HepG2 (cell line): ENCODE measurements around the gene TPST1. TPM values are rescaled to one million over a fixed set of nuclear protein-coding genes. Genes with fewer than 3 reads are reported as not detected.

Experiments
- DRAP1 ChIP-seq: IDR thresholded peaks from 2 replicates; pipeline ENCODE4 v1.6.1; 2016; ENCODE audit warnings: missing genetic modification reagents, missing compliant biosample characterization
- MTERF4 ChIP-seq: sonication (generic); formaldehyde crosslinking; IDR thresholded peaks from 2 replicates; pipeline ENCODE4 v1.8.0; 2023; ENCODE audit warnings: mild to moderate bottlenecking, missing genetic modification reagents
- NFKB2 ChIP-seq: sonication (generic); formaldehyde crosslinking; IDR thresholded peaks from 2 replicates; pipeline ENCODE4 v1.4.0; 2020; ENCODE audit warnings: missing genetic modification reagents, borderline replicate concordance
- NR1H2 ChIP-seq: sonication (generic); formaldehyde crosslinking; IDR thresholded peaks from 2 replicates; pipeline ENCODE4 v1.8.1; 2022; ENCODE audit warnings: low read depth, missing genetic modification reagents, borderline replicate concordance
- PHF8 ChIP-seq: sonication (generic); formaldehyde crosslinking; IDR thresholded peaks from 2 replicates; pipeline ENCODE4 v1.5.0; 2020; ENCODE audit warnings: missing genetic modification reagents
- PRDM15 ChIP-seq: sonication (generic); formaldehyde crosslinking; IDR thresholded peaks from 2 replicates; pipeline ENCODE4 v1.4.0; 2020; ENCODE audit warnings: missing genetic modification reagents
- USF2 ChIP-seq, 2 experiments: sonication (generic) in 1 of 2; formaldehyde crosslinking in 1 of 2; IDR thresholded peaks; 2 replicates each; pipeline versions ENCODE4 v1.5.1 to v1.6.1; 2011 to 2020; ENCODE audit warnings: borderline replicate concordance in 1 of 2, low read depth in 1 of 2, low read length in 1 of 2, mild to moderate bottlenecking in 1 of 2, missing genetic modification reagents in 1 of 2, moderate library complexity in 1 of 2
- ZBTB26 ChIP-seq: IDR thresholded peaks from 2 replicates; pipeline ENCODE4 v1.6.1; 2016; ENCODE audit warnings: missing compliant biosample characterization, missing genetic modification reagents, borderline replicate concordance
- ZFP36L2 ChIP-seq: sonication (generic); formaldehyde crosslinking; IDR thresholded peaks from 2 replicates; pipeline ENCODE4 v1.4.0; 2020; ENCODE audit warnings: missing genetic modification reagents
- ZFP37 ChIP-seq: sonication (generic); formaldehyde crosslinking; IDR thresholded peaks from 2 replicates; pipeline ENCODE4 v1.4.0; 2020; ENCODE audit warnings: missing genetic modification reagents, borderline replicate concordance
- ZNF136 ChIP-seq: sonication (generic); formaldehyde crosslinking; IDR thresholded peaks from 2 replicates; pipeline ENCODE4 v1.8.1; 2022; ENCODE audit warnings: low read depth, mild to moderate bottlenecking, moderate library complexity, missing genetic modification reagents
- ZNF430 ChIP-seq: sonication (generic); formaldehyde crosslinking; IDR thresholded peaks from 2 replicates; pipeline ENCODE4 v1.9.0; 2021; ENCODE audit warnings: mild to moderate bottlenecking, missing genetic modification reagents
- ZNF569 ChIP-seq: sonication (generic); formaldehyde crosslinking; IDR thresholded peaks from 2 replicates; pipeline ENCODE4 v1.5.0; 2020; ENCODE audit warnings: mild to moderate bottlenecking, missing genetic modification reagents, moderate library complexity, borderline replicate concordance
- ZNF570 ChIP-seq: sonication (generic); formaldehyde crosslinking; IDR thresholded peaks from 2 replicates; pipeline ENCODE4 v1.4.0; 2020; ENCODE audit warnings: mild to moderate bottlenecking, missing genetic modification reagents, borderline replicate concordance
- ZNF614 ChIP-seq: IDR thresholded peaks from 2 replicates; pipeline ENCODE4 v1.6.1; 2018; ENCODE audit warnings: missing biosample characterization, missing genetic modification reagents, inconsistent platforms, borderline replicate concordance
- ZNF740 ChIP-seq: sonication (generic); formaldehyde crosslinking; IDR thresholded peaks from 2 replicates; pipeline ENCODE4 v1.4.0; 2020; ENCODE audit warnings: missing genetic modification reagents
- ZNF75D ChIP-seq: sonication (generic); formaldehyde crosslinking; IDR thresholded peaks from 2 replicates; pipeline ENCODE4 v1.8.1; 2023; ENCODE audit warnings: missing genetic modification reagents, mild to moderate bottlenecking, borderline replicate concordance
- ZNF883 ChIP-seq: sonication (generic); formaldehyde crosslinking; IDR thresholded peaks from 2 replicates; pipeline ENCODE4 v1.5.1; 2020; ENCODE audit warnings: mild to moderate bottlenecking, missing genetic modification reagents; ENCODE audit errors: not compliant biosample characterization
- ZSCAN9 ChIP-seq: IDR thresholded peaks from 2 replicates; pipeline ENCODE4 v1.6.1; 2016; ENCODE audit warnings: borderline replicate concordance
- polyA plus RNA-seq, 8 experiments: library from polyadenylated mRNA; depleted of rRNA in 3 of 8; stranded (reverse) in 7 of 8; unstranded in 1 of 8; fragments of >200 nt; fragmentation: Illumina TruSeq in 4 of 8; extraction: Trizol in 4 of 8; gene quantifications; 2 replicates each; pipeline versions ENCODE4 v1.2.1 to v1.2.3, GENCODE V29; 2011 to 2016; ENCODE audit warnings: low read depth in 4 of 8, missing spikeins in 1 of 8, mixed read lengths in 1 of 8; ENCODE audit not compliant: insufficient read depth in 1 of 8
- total RNA-seq, 5 experiments: library from RNA; depleted of rRNA; stranded (reverse); fragments of >200 nt; fragmentation: Illumina TruSeq; extraction: Trizol; gene quantifications; 2 replicates each; pipeline ENCODE4 v1.2.3, GENCODE V29; 2016; ENCODE audit warnings: low read depth in 1 of 5

The TPST1 gene
- total and polyA plus RNA-seq, 2 of the 13 experiments (the other 11 are each of a cell fraction or from before 2014, with no cell fraction given) = 24.3 to 34.1 TPM

GRCh38 chr7:66170309-66171231, 34.6 kb upstream of the TPST1 start (continued):
- TF ChIP-seq ZNF740 (CRISPR knock-in tag) (no peak), ZNF883 (CRISPR knock-in tag) (no peak), NFKB2 (CRISPR knock-in tag) (no peak), ZNF614 (CRISPR knock-in tag) (no peak), ZFP36L2 (CRISPR knock-in tag) (no peak), ZNF430 (CRISPR knock-in tag) (no peak), ZFP37 (CRISPR knock-in tag) (no peak), ZNF569 (no peak), ZNF75D (CRISPR knock-in tag) (no peak), ZSCAN9 (CRISPR knock-in tag) (peak; percentile 16; the same call in 1 of the 2 replicates), PHF8 (CRISPR knock-in tag) (no peak), ZNF136 (CRISPR knock-in tag) (no peak), NR1H2 (CRISPR knock-in tag) (no peak), DRAP1 (CRISPR knock-in tag) (no peak), ZBTB26 (CRISPR knock-in tag) (no peak), MTERF4 (no peak), USF2 (IDR thresholded peaks at IDR 0.05; ENCODE audit: low read depth, low read length) (no peak), USF2 (CRISPR knock-in tag; IDR thresholded peaks at IDR 0.05; ENCODE audit: borderline replicate concordance) (no peak), PRDM15 (CRISPR knock-in tag) (peak; percentile 68; the same call in 1 of the 2 replicates), ZNF570 (CRISPR knock-in tag) (no peak)
